ENCODE data around the gene CACNA1I. TPM values are rescaled to one million over a fixed set of nuclear protein-coding genes. Genes with fewer than 3 reads are reported as not detected.

The CACNA1I gene
- polyA plus RNA-seq, 1 of the 3 experiments (the other 2 are of a cell fraction), result not detected

DNA sequence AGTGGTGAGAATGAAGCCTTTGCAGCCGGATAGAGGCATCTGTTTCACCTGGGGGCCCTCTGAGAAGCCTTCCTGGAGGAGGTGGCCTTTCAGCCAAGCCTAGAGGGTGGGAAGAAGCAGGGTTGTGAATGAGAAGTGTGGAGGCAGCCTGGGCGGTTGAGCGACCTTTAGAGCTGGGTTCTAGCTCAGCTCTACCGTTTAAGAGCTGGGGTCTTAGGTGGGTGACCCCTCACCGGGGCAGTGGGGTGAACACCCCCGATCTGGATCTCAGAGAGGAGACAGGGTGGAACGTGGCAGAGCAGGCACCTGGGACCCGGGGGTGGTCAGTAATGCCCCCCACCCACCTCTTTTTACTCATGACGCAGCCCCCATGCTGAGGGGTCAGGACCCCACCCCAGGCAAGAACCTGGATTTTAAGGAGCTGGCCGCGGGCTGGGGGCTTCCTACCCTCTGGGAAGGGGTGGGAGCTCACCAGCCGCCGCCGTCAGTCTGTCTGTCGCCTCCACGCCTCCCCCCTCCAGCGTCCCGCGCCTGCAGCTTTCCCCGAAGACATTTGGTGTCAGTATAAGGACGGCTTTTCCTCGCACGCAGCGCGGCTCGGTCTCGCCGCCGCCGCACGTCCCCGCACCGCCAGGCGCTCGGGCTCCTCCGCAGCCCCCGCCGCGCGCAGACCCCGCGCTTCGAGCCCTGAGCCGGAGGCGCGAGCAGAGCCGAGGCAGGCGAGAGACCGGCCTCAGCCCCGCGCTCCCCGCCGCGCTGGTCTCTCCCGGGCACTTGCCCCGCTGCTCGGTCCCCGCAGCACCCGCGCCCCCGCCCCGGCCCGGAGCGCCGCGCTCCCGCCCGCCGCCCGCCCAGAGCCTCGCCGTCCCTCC lies 13.3 kb upstream of the CACNA1I start:
- peak; percentile 71 for DNase-seq
- Histone ChIP-seq H3K27ac (ENCODE audit: low read depth in 2 of 2, low read length in 1 of 2) (no peak overlapping the region), H3K9me3 (no peaks in the 10 kb centered on the region), H3K36me3 (replicated peaks in 1 of 2; ENCODE audit: control insufficient read depth in 1 of 2, insufficient read depth in 2 of 2, low read length in 1 of 2) (no peaks in the 10 kb centered on the region), H4K20me1 (ENCODE audit: insufficient read depth) (no peaks in the 10 kb centered on the region), H2AFZ (ENCODE audit: low read depth) (no peak overlapping the region), H3K79me2 (ENCODE audit: insufficient read depth) (no peaks in the 10 kb centered on the region), H3K4me1 (ENCODE audit: control insufficient read depth in 1 of 2, insufficient read depth in 2 of 2, low read depth in 1 of 2, low read length in 1 of 2) (no peaks in the 10 kb centered on the region; a peak in 1 of 4 replicates), H3K4me3 (ENCODE audit: low read depth in 2 of 2, low read length in 1 of 2) (peak overlapping the region; percentile 23 to 30; a peak in 2 of 4 replicates), H3K27me3 (ENCODE audit: insufficient read depth) (no peaks in the 10 kb centered on the region; the same call in 1 of the 2 replicates), H3K9me2 (no peaks in the 10 kb centered on the region), H3K4me2 (no peak overlapping the region), H3F3A (replicated peaks; ENCODE audit: insufficient read depth) (no peaks in the 10 kb centered on the region), H3K9ac (no peak overlapping the region)
- TF ChIP-seq TCF12 (IDR thresholded peaks at IDR 0.05), result no peak
- TF ChIP-seq RAD21 (IDR thresholded peaks at IDR 0.05; ENCODE audit: low read length), result peak; percentile 51
- no peak for TF ChIP-seq SIN3A (IDR thresholded peaks at IDR 0.05; ENCODE audit: borderline replicate concordance, low read depth, low read length)
- TF ChIP-seq MEF2A (IDR thresholded peaks at IDR 0.05; ENCODE audit: borderline replicate concordance, low read depth), result no peak
- TF ChIP-seq, protein P1, sequence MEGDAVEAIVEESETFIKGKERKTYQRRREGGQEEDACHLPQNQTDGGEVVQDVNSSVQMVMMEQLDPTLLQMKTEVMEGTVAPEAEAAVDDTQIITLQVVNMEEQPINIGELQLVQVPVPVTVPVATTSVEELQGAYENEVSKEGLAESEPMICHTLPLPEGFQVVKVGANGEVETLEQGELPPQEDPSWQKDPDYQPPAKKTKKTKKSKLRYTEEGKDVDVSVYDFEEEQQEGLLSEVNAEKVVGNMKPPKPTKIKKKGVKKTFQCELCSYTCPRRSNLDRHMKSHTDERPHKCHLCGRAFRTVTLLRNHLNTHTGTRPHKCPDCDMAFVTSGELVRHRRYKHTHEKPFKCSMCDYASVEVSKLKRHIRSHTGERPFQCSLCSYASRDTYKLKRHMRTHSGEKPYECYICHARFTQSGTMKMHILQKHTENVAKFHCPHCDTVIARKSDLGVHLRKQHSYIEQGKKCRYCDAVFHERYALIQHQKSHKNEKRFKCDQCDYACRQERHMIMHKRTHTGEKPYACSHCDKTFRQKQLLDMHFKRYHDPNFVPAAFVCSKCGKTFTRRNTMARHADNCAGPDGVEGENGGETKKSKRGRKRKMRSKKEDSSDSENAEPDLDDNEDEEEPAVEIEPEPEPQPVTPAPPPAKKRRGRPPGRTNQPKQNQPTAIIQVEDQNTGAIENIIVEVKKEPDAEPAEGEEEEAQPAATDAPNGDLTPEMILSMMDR (IDR thresholded peaks at IDR 0.05), result peak; percentile 21; the same call in 1 of the 2 replicates
- no peak for TF ChIP-seq JUND (IDR thresholded peaks at IDR 0.05)
- TF ChIP-seq ELF1 (IDR thresholded peaks at IDR 0.05), result no peak
- no peak for TF ChIP-seq TEAD4 (IDR thresholded peaks at IDR 0.05; ENCODE audit: borderline replicate concordance, insufficient read depth)
- TF ChIP-seq, protein P2, sequence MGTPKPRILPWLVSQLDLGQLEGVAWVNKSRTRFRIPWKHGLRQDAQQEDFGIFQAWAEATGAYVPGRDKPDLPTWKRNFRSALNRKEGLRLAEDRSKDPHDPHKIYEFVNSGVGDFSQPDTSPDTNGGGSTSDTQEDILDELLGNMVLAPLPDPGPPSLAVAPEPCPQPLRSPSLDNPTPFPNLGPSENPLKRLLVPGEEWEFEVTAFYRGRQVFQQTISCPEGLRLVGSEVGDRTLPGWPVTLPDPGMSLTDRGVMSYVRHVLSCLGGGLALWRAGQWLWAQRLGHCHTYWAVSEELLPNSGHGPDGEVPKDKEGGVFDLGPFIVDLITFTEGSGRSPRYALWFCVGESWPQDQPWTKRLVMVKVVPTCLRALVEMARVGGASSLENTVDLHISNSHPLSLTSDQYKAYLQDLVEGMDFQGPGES (IDR thresholded peaks at IDR 0.05; ENCODE audit: low read depth, low read length), result no peak
- TF ChIP-seq MXI1 (IDR thresholded peaks at IDR 0.05; ENCODE audit: low read depth, low read length), result no peak
- TF ChIP-seq, protein P3, sequence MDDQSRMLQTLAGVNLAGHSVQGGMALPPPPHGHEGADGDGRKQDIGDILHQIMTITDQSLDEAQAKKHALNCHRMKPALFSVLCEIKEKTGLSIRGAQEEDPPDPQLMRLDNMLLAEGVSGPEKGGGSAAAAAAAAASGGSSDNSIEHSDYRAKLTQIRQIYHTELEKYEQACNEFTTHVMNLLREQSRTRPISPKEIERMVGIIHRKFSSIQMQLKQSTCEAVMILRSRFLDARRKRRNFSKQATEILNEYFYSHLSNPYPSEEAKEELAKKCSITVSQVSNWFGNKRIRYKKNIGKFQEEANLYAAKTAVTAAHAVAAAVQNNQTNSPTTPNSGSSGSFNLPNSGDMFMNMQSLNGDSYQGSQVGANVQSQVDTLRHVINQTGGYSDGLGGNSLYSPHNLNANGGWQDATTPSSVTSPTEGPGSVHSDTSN (IDR thresholded peaks at IDR 0.05), result no peak
- TF ChIP-seq, protein P4, sequence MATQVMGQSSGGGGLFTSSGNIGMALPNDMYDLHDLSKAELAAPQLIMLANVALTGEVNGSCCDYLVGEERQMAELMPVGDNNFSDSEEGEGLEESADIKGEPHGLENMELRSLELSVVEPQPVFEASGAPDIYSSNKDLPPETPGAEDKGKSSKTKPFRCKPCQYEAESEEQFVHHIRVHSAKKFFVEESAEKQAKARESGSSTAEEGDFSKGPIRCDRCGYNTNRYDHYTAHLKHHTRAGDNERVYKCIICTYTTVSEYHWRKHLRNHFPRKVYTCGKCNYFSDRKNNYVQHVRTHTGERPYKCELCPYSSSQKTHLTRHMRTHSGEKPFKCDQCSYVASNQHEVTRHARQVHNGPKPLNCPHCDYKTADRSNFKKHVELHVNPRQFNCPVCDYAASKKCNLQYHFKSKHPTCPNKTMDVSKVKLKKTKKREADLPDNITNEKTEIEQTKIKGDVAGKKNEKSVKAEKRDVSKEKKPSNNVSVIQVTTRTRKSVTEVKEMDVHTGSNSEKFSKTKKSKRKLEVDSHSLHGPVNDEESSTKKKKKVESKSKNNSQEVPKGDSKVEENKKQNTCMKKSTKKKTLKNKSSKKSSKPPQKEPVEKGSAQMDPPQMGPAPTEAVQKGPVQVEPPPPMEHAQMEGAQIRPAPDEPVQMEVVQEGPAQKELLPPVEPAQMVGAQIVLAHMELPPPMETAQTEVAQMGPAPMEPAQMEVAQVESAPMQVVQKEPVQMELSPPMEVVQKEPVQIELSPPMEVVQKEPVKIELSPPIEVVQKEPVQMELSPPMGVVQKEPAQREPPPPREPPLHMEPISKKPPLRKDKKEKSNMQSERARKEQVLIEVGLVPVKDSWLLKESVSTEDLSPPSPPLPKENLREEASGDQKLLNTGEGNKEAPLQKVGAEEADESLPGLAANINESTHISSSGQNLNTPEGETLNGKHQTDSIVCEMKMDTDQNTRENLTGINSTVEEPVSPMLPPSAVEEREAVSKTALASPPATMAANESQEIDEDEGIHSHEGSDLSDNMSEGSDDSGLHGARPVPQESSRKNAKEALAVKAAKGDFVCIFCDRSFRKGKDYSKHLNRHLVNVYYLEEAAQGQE (IDR thresholded peaks at IDR 0.05; ENCODE audit: low read depth, low read length), result no peak
- no peak for TF ChIP-seq POLR2AphosphoS5 (IDR thresholded peaks at IDR 0.05; ENCODE audit: low read depth, low read length)
- ChIA-PET CTCF (interaction anchor here (0.6 to 3.1 kb wide), 6 partner anchors 12 to 479 kb away, joined by 3 to 14 read pairs (median 5); no protein-coding TSS in a partner anchor), POLR2A (no interaction called here)
- 90% methylated on average over 2 of the region's 72 CpGs for WGBS (ENCODE audit: low lambda C conversion rate)

Data from SK-N-SH (cell line).